ENCODE measurements around the gene RRAS2. TPM values are rescaled to one million over a fixed set of nuclear protein-coding genes. Genes with fewer than 3 reads are reported as not detected.
A peak's percentile ranks its signal among the peaks of the same experiment; 100 is the strongest.
"Not testable (repeated sequence)": the region's sequence is repeated elsewhere in the genome, so short reads cannot be mapped to it uniquely, and the experiment has no call there.

RRAS2 gene
- total RNA-seq, 1 donor from 2014 or later: 150 TPM

- peaks cover 18% of the 10 kb centered on the region for H3K79me2 ChIP-seq (ENCODE audit: insufficient read depth, low read length)
- TF ChIP-seq EZH2 (IDR thresholded peaks at IDR 0.05; ENCODE audit: insufficient read depth, low read length): no peak
- no peak for TF ChIP-seq CTCF (IDR thresholded peaks at IDR 0.05; ENCODE audit: insufficient read depth, low read depth, low read length)
- H3K27me3 ChIP-seq (ENCODE audit: insufficient read depth, low read length): no peaks in the 10 kb centered on the region
- no peaks in the 10 kb centered on the region for H3K9me3 ChIP-seq (ENCODE audit: insufficient read depth, low read depth, low read length)
- no peak for FAIRE-seq
- H3K9ac ChIP-seq (ENCODE audit: low read length): no peak overlapping the region
- H3K27me3 Mint-ChIP-seq (ENCODE audit: low read depth, unreplicated experiment): no peaks in the 10 kb centered on the region
- no peak overlapping the region for H3K27ac Mint-ChIP-seq (ENCODE audit: unreplicated experiment)
- H3K36me3 Mint-ChIP-seq (ENCODE audit: low read depth, unreplicated experiment): peaks cover 20% of the 10 kb centered on the region
- H3K9me3 Mint-ChIP-seq (ENCODE audit: unreplicated experiment): no peaks in the 10 kb centered on the region
- DNase-seq (ENCODE audit: low read depth): no peak
- H3K36me3 ChIP-seq (ENCODE audit: insufficient read depth, low read length): peaks cover 18% of the 10 kb centered on the region
- H3K4me2 ChIP-seq (ENCODE audit: low read length): no peak overlapping the region
- no peak overlapping the region for H3K4me3 ChIP-seq (ENCODE audit: insufficient read depth, low read depth, low read length)
- no peak overlapping the region for H3K4me3 Mint-ChIP-seq (ENCODE audit: unreplicated experiment)
- H2AFZ ChIP-seq (ENCODE audit: low read depth, low read length): no peak overlapping the region
- H3K4me1 ChIP-seq (ENCODE audit: insufficient read depth, low read length): peaks cover 13% of the 10 kb centered on the region
- H3K4me1 Mint-ChIP-seq (ENCODE audit: low read depth, unreplicated experiment): peaks cover 17% of the 10 kb centered on the region
- H3K27ac ChIP-seq (ENCODE audit: low read depth, low read length): no peak overlapping the region
- H4K20me1 ChIP-seq (ENCODE audit: insufficient read depth, low read length): no peaks in the 10 kb centered on the region
These were observed 68.6 kb downstream of the RRAS2 start for GRCh38 chr11:14290422-14290821.

DNA sequence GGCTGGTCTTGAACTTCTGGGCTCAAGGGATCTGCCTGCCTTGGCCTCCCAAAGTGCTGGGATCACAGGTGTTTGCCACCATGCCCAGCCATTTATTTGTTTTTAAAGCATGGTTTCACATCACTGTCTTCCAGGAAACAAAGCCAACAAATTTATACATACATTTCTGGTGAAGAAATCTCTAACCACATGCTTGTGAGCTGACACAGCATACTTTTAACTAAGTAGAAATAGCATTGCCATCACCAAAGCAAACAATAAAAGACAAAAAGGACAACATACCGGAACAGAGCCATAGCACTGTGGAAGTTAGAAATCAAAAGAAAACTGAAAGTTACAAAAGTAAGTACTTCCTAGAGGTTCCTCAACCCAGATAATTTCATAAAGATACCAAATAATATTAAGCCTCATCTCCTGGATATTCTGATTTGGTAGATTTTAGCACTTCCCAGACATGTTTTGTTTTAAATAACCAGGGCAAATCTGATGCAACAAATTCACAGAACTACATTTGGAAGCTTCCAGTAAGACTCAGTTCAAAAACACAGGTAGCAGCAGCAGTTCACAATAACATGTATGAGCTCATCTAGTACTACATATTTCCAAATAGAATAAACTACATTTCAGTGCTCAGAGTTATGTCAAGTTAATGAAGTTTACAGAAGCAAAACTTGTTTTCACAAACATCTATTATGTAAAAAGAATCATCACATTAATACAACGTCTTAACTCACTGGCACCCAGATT lies 70.6 kb downstream of the RRAS2 start:
- peaks cover 17% of the 10 kb centered on the region for H3K4me1 Mint-ChIP-seq (ENCODE audit: low read depth, unreplicated experiment)
- Histone ChIP-seq H3K9me3 (ENCODE audit: insufficient read depth, low read depth, low read length) (no peaks in the 10 kb centered on the region), H3K36me3 (ENCODE audit: insufficient read depth, low read length) (peaks cover 13% of the 10 kb centered on the region), H3K4me1 (ENCODE audit: insufficient read depth, low read length) (peaks cover 13% of the 10 kb centered on the region), H2AFZ (ENCODE audit: low read depth, low read length) (no peak overlapping the region), H3K27ac (ENCODE audit: low read depth, low read length) (peak overlapping the region; percentile 83), H4K20me1 (ENCODE audit: insufficient read depth, low read length) (no peaks in the 10 kb centered on the region), H3K4me2 (ENCODE audit: low read length) (peak overlapping the region; percentile 69), H3K79me2 (ENCODE audit: insufficient read depth, low read length) (peaks cover under 1% of the 10 kb centered on the region), H3K27me3 (ENCODE audit: insufficient read depth, low read length) (no peaks in the 10 kb centered on the region), H3K9ac (ENCODE audit: low read length) (peak overlapping the region; percentile 70), H3K4me3 (ENCODE audit: insufficient read depth, low read depth, low read length) (peak overlapping the region; percentile 15)
- H3K27me3 Mint-ChIP-seq (ENCODE audit: low read depth, unreplicated experiment): no peaks in the 10 kb centered on the region
- H3K27ac Mint-ChIP-seq (ENCODE audit: unreplicated experiment): peak overlapping the region; percentile 95
- FAIRE-seq (peak; percentile 84), DNase-seq (ENCODE audit: low read depth) (peak; percentile 81)
- H3K36me3 Mint-ChIP-seq (ENCODE audit: low read depth, unreplicated experiment): peaks cover 21% of the 10 kb centered on the region
- H3K9me3 Mint-ChIP-seq (ENCODE audit: unreplicated experiment): no peaks in the 10 kb centered on the region
- H3K4me3 Mint-ChIP-seq (ENCODE audit: unreplicated experiment): peak overlapping the region; percentile 17
- no peak for TF ChIP-seq CTCF (IDR thresholded peaks at IDR 0.05; ENCODE audit: insufficient read depth, low read depth, low read length)

- H3K4me2 ChIP-seq (ENCODE audit: low read length); H3K36me3 ChIP-seq (ENCODE audit: insufficient read depth, low read length); H3K4me3 Mint-ChIP-seq (ENCODE audit: unreplicated experiment): not testable (repeated sequence)
These were observed 80.1 kb downstream of the RRAS2 start for GRCh38 chr11:14278869-14279268.

More at GRCh38 chr11:14278869-14279268, 80.1 kb downstream of the RRAS2 start:
- not testable (repeated sequence) for FAIRE-seq; H3K9me3 ChIP-seq (ENCODE audit: insufficient read depth, low read depth, low read length); H3K79me2 ChIP-seq (ENCODE audit: insufficient read depth, low read length); H3K9ac ChIP-seq (ENCODE audit: low read length); H3K4me1 Mint-ChIP-seq (ENCODE audit: low read depth, unreplicated experiment); H3K27me3 Mint-ChIP-seq (ENCODE audit: low read depth, unreplicated experiment); H3K4me1 ChIP-seq (ENCODE audit: insufficient read depth, low read length); H2AFZ ChIP-seq (ENCODE audit: low read depth, low read length); H3K27ac Mint-ChIP-seq (ENCODE audit: unreplicated experiment); H3K4me3 ChIP-seq (ENCODE audit: insufficient read depth, low read depth, low read length); H3K9me3 Mint-ChIP-seq (ENCODE audit: unreplicated experiment); H3K27ac ChIP-seq (ENCODE audit: low read depth, low read length); H3K27me3 ChIP-seq (ENCODE audit: insufficient read depth, low read length); H4K20me1 ChIP-seq (ENCODE audit: insufficient read depth, low read length); DNase-seq (ENCODE audit: low read depth)
- H3K36me3 Mint-ChIP-seq (ENCODE audit: low read depth, unreplicated experiment): peaks cover 21% of the 10 kb centered on the region

Data from astrocyte (in vitro differentiated cells and primary cell).